Stimulated activated effector memory CD8-positive, alpha-beta T cell treated with anti-CD3 and anti-CD28 coated beads, Interleukin-12 subunit alpha, Interleukin-12 subunit beta, amount 100 ng/mL, for 72 hours (primary cell): ENCODE measurements around the gene KCNS3.

Experiments
- ATAC-seq: fragments of 150-1000 bp; cut with Tn5 transposase; 2 replicates; pipeline ENCODE4 v1.10.0; 2021
- DNase-seq, 2 donors: peaks; one replicate each; pipeline ENCODE4 v3.0.0; 2021 to 2022; ENCODE audit warnings: low spot score in 2 of 2
- H3K27ac Mint-ChIP-seq: one replicate; pipeline ENCODE4 v1.8.0; 2022; ENCODE audit warnings: mild to moderate bottlenecking, mixed read lengths
- H3K36me3 Mint-ChIP-seq: one replicate; pipeline ENCODE4 v1.8.0; 2022; ENCODE audit warnings: mild to moderate bottlenecking, mixed read lengths
- H3K4me1 Mint-ChIP-seq: one replicate; pipeline ENCODE4 v1.8.0; 2022; ENCODE audit warnings: mixed read lengths
- H3K4me3 Mint-ChIP-seq: one replicate; pipeline ENCODE4 v1.8.0; 2022; ENCODE audit warnings: mild to moderate bottlenecking, mixed read lengths
- H3K9me3 Mint-ChIP-seq: one replicate; pipeline ENCODE4 v1.8.0; 2022; ENCODE audit warnings: mixed read lengths

Gene KCNS3

DNA sequence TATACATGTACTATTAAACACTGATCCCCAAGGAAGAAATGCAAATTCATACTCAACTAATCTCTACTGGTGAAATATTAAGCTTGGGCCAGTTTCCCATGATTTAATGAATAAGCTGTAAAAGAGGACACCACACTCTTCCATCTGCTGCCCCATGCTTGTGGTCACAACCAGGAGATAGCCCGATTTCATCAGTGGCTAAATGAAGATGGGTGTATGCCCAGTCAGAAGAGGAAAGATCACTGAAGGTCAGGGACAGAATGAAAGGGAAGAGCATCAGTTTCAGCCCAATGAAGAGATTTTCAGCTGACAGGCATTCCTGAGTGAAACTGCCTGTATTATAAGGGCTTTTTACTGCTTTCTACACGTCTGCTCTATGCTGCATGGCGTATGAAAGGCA is 103.5 kb downstream of the KCNS3 start:
- no peaks in the 10 kb centered on the region for H3K36me3 Mint-ChIP-seq
- DNase-seq (no peak), ATAC-seq (no peak)
- no peaks in the 10 kb centered on the region for H3K4me1 Mint-ChIP-seq
- H3K9me3 Mint-ChIP-seq, result no peaks in the 10 kb centered on the region
- H3K4me3 Mint-ChIP-seq, result no peak overlapping the region
- H3K27ac Mint-ChIP-seq, result no peak overlapping the region
